Left lung (tissue), 10 donors: ENCODE results near the gene TWIST2. TPM values are rescaled to one million over a fixed set of nuclear protein-coding genes. Genes with fewer than 3 reads are reported as not detected.
A peak's percentile ranks its signal among the peaks of the same experiment; 100 is the strongest.

Experiments used
- ATAC-seq: fragments of 200-7000 bp; cut with Tn5 transposase; one replicate; pipeline ENCODE4 v1.9.1; 2020; ENCODE audit warnings: moderate library complexity
- DNase-seq, 4 donors: peaks; one replicate each; pipeline ENCODE4 v3.0.0-alpha.2; 2013 to 2020
- H3K27ac ChIP-seq, 2 donors: fragments of 200-600 bp; sonication (generic) in 1 of 2; one replicate each; pipeline versions ENCODE4 v1.5.0 to v1.8.0; 2020 to 2021
- H3K27me3 ChIP-seq, 2 donors: fragments of 200-600 bp; sonication (generic) in 1 of 2; one replicate each; pipeline versions ENCODE4 v1.5.0 to v1.8.0; 2020 to 2021
- H3K36me3 ChIP-seq, 2 donors: fragments of 200-600 bp; sonication (generic) in 1 of 2; one replicate each; pipeline versions ENCODE4 v1.5.0 to v1.8.0; 2020 to 2021
- H3K4me1 ChIP-seq, 2 donors: fragments of 200-600 bp; one replicate each; pipeline ENCODE4 v1.8.0; 2021
- H3K4me3 ChIP-seq, 2 donors: fragments of 200-600 bp; sonication (generic) in 1 of 2; one replicate each; pipeline versions ENCODE4 v1.5.0 to v1.8.0; 2020 to 2021; ENCODE audit warnings: mild to moderate bottlenecking in 1 of 2
- H3K9me3 ChIP-seq, 2 donors: fragments of 200-600 bp; sonication (generic) in 1 of 2; one replicate each; pipeline versions ENCODE4 v1.5.0 to v1.8.0; 2020 to 2021
- CTCF ChIP-seq, 2 donors: fragments of 200-600 bp; sonication (generic) in 1 of 2; IDR thresholded peaks; one replicate each; pipeline versions ENCODE4 v1.5.0 to v1.8.0; 2021; ENCODE audit warnings: antibody characterized with exemption in 2 of 2
- intact Hi-C, 2 donors: fragments of 100-400 bp; cut with DNase I; formaldehyde crosslinking; loops; one replicate each; pipeline versions ENCODE4 v1.11.2 to v1.14.2; 2022
- polyA plus RNA-seq, 6 donors: library from polyadenylated mRNA; unstranded; fragments of 120-200 nt; gene quantifications; one replicate each; pipeline ENCODE4 v1.2.1, GENCODE V29; 2013; ENCODE audit not compliant: insufficient read length in 6 of 6
- total RNA-seq, 2 donors: library from RNA; stranded (reverse); fragmentation: NEBNext Ultra II Directional; extraction: Animal tissue kit (Norgen Biotek cat#: 25700); gene quantifications; one replicate each; pipeline ENCODE4 v1.2.1, GENCODE V29; 2021
- donor health status: DM: no; HTN: yes; CAD: no.
- donor health status: DM: no; HTN: no; CAD: no.

The TWIST2 gene
- total and polyA plus RNA-seq, 8 donors: 4.0 to 12.8 (median 5.3) TPM

DNA sequence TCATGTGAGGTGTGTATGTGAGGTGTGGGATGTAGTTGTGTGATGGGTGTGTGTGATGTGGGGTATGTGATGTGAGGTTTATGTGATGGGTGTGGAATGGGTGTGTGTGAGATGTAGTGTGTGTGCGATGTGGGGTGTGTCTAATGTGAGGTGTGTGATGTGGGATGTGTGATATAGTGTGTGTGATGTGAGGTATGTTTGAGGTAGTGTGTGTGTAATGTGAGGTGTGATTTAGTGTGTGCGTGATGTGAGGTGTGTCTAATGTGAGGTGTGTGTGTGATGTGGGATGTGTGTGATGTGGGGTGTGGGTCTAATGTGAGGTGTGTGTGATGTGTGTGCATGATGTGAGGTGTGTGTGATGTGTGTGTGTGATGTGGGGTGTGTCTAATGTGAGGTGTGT lies 55.3 kb downstream of the TWIST2 start:
- Histone ChIP-seq H3K4me1 (no peaks in the 10 kb centered on the region), H3K9me3 (no peaks in the 10 kb centered on the region), H3K4me3 (no peak overlapping the region), H3K27me3 (no peaks in the 10 kb centered on the region), H3K27ac (no peak overlapping the region), H3K36me3 (no peaks in the 10 kb centered on the region)
- ATAC-seq: no peak
- no peak for DNase-seq
- TF ChIP-seq CTCF (IDR thresholded peaks at IDR 0.05): no peak
- intact Hi-C loops: no loop called here

DNA sequence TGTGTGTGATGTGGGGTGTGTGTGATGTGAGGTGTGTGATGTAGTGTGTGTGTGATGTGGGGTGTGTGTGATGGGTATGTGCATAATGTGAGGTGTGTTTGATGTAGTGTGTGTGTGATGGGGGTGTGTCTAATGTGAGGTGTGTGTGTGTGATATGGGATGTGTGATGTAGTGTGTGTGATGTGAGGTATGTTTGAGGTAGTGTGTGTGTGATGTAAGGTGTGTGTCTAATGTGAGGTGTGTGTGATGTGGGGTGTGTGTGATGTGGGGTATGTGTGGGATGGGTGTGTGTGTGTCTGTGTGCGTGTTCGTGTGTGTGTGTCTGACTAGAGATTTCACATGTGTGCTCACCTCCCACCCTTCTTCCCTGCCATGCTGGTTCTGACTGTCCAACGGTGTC lies 56.3 kb downstream of the TWIST2 start:
- H3K9me3 ChIP-seq: no peaks in the 10 kb centered on the region
- no peak for ATAC-seq

GRCh38 chr2:238904716-238905115 lies 56.8 kb downstream of the TWIST2 start:
- ATAC-seq (no peak), DNase-seq (no peak)
- intact Hi-C loops: no loop called here
- Histone ChIP-seq H3K27ac (no peak overlapping the region), H3K4me1 (no peaks in the 10 kb centered on the region), H3K4me3 (no peak overlapping the region), H3K36me3 (no peaks in the 10 kb centered on the region), H3K9me3 (no peaks in the 10 kb centered on the region), H3K27me3 (no peaks in the 10 kb centered on the region)
- no peak for TF ChIP-seq CTCF (IDR thresholded peaks at IDR 0.05)

More for the DNA sequence above, 56.3 kb downstream of the TWIST2 start:
- DNase-seq: no peak
- intact Hi-C loops: no loop called here
- no peak for TF ChIP-seq CTCF (IDR thresholded peaks at IDR 0.05)
- no peaks in the 10 kb centered on the region for H3K4me1 ChIP-seq
- no peaks in the 10 kb centered on the region for H3K27me3 ChIP-seq
- no peak overlapping the region for H3K27ac ChIP-seq
- H3K36me3 ChIP-seq: no peaks in the 10 kb centered on the region
- H3K4me3 ChIP-seq: no peak overlapping the region

DNA sequence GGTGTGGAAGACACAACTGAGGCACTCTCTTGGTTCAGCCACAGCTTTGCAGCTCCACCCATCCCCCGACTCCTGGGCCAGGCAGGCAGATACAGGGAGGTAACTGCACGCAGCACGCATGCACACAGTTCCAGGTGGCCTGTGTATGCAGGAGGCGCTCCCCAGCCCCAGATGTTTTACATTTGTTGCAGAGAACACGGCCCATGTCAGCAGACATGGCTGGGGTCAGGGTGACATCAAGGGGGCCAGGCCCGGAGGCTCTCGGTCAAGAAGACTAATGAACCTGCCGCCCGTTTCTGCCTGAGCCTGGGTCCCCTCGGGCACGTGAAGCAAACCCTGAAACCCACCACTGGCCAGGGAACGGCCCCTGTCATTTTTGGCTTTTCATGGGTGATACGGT lies 57.3 kb downstream of the TWIST2 start:
- H3K27me3 ChIP-seq: no peaks in the 10 kb centered on the region
- H3K4me1 ChIP-seq: no peaks in the 10 kb centered on the region
- H3K4me3 ChIP-seq: no peak overlapping the region
- ATAC-seq (no peak), DNase-seq (peak in 1 of 4 donors; percentile 55)
- no peaks in the 10 kb centered on the region for H3K9me3 ChIP-seq
- TF ChIP-seq CTCF (IDR thresholded peaks at IDR 0.05): no peak
- intact Hi-C loops: no loop called here
- no peak overlapping the region for H3K27ac ChIP-seq
- H3K36me3 ChIP-seq: no peaks in the 10 kb centered on the region

DNA sequence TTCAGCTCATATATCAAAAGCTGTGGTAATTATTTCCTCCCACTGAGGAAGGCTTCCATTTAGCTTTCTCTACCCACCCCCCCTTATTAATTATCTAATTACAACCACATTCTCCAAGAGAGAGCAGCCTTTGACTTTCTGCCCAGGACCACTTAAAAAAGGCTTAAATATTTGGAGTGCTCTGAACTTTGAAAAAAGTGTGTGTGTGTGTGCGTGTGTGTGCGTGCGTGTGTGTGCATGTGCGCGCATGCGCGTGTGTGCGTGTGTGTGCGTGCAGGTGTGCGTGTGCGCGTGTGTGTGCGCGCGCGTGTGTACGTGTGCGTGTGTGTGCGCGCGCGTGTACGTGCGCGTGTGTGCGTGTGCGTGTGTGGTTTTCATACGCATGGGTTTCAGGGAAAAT lies 57.8 kb downstream of the TWIST2 start:
- ATAC-seq (no peak), DNase-seq (peak in 1 of 4 donors; percentile 51)
- Histone ChIP-seq H3K36me3 (no peaks in the 10 kb centered on the region), H3K4me3 (no peak overlapping the region), H3K4me1 (no peaks in the 10 kb centered on the region), H3K9me3 (no peaks in the 10 kb centered on the region), H3K27ac (no peak overlapping the region), H3K27me3 (no peaks in the 10 kb centered on the region)
- no peak for TF ChIP-seq CTCF (IDR thresholded peaks at IDR 0.05)
- intact Hi-C loops: no loop called here
